ENCODE measurements around the gene PAK3.

The PAK3 gene

DNA sequence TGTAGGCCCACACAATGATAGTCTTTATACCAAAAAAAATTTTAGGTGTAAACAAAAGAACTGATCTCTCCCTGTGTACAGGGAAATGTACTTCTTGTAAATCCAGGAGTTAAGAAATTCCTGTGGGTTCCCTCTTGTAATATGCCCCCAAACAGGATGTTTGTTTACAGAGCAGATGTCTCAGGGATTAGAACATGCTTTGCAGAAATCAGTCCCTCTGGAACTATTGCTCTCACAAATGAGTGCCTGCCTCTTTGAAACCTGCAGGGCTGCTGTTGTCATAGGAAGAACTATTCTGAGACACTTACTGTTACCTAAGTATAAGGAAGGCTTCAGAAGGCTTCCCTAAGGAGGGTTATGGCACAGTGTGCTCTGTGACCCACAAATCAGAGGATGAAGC lies 35.6 kb downstream of the PAK3 start:
- DNase-seq (ENCODE audit: low read depth in 2 of 2): no peak

DNA sequence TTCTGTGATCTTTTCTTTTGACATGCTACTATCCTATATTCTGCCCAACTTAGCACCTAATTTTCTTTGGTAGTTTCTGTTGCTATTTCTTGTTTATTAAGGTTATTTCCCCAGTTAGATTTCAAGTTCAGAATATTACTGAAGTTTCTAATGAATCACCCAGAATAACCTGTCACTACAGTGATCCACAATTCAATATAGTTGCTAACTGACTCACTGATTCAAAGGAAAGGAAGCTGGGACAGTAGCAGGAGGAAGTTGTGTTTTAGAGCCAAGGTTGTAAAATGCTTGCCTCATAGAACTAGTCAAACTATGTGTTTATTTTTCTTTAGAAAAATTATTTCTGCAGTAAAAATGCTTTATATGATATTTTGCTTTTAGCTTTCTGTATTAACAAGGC lies 37.4 kb downstream of the PAK3 start:
- DNase-seq (ENCODE audit: low read depth in 2 of 2): no peak

DNA sequence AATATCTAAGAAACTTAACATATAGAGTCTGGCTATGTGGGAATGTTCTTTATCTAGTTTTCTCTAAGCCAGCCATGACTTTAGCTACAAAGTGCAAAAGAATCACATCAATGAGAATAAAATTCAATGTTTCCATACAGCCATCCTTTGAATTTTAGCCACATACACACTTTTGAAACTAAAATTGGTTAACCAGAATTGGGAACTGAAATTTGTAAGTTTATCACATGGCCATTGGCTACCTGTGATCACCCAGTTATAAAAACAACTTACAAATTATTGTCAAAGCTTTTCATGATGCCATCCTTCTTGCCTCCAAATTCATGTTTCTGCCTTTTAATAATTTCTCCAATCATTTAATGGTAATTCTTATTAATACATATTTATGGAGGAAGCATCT lies 49.9 kb downstream of the PAK3 start:
- DNase-seq (ENCODE audit: low read depth in 2 of 2): no peak

- DNase-seq (ENCODE audit: low read depth in 2 of 2): no peak
These were observed 55.8 kb downstream of the PAK3 start for GRCh38 chrX:111151764-111152163.

GRCh38 chrX:111159232-111159631 lies 63.2 kb downstream of the PAK3 start:
- DNase-seq (ENCODE audit: low read depth in 2 of 2): no peak

DNA sequence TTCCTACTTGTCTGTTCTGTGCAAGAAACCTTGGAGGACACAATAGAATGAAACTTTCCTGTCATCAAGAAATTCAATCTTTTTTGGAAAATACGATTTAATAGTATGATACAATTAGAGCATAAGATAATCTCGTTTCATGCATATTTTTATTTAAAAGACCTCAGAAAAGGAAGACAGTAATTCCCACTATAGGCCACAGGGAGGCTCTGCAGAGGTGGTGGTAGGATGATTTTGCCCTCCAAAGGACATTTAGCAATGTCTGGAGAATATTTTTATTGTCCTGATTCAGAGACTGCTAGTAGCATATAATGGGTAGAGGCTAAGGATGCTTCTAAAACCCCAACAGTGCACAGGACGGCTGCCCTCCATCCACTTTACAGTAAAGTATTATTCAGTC lies 68.7 kb downstream of the PAK3 start:
- no peak for DNase-seq (ENCODE audit: low read depth in 2 of 2)

DNA sequence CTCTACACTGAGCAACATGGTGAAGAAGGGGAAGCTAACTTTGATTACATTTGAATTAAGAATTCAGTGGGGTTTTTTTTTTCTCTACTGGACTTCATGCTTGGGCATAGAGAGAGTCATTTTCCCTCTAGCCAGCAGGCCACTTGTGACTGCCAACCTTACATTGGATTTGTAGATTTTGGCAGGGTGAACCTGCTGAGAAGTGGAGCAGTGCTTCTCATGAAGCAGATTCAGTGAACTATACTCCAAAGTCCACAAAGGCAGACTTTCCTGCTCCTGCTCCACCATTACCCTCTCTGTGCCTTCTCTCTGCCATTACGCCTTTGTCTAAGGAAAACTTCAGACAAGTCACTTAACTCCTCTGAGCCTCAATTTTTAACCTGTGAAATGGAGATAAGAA lies 69.9 kb downstream of the PAK3 start:
- no peak for DNase-seq (ENCODE audit: low read depth in 2 of 2)

DNA sequence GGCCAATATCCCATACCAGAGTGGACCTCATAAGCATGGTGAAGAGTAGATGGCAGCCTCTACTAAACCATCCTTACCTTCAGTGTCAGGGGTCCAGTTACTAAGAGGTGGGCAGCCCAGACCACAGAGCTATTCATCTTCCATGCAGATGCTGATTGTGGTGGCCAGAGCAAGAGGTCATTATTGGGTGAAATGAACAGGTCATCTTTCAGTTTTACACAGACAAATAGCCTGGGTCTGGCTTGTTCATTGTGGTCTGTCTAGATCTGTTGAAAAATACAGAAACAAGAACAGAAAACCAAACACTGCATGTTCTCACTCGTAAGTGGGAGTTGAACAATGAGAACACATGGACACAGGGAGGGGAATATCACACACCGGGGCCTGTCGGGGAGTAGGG lies 71.3 kb downstream of the PAK3 start:
- DNase-seq (ENCODE audit: low read depth in 2 of 2): no peak

DNA sequence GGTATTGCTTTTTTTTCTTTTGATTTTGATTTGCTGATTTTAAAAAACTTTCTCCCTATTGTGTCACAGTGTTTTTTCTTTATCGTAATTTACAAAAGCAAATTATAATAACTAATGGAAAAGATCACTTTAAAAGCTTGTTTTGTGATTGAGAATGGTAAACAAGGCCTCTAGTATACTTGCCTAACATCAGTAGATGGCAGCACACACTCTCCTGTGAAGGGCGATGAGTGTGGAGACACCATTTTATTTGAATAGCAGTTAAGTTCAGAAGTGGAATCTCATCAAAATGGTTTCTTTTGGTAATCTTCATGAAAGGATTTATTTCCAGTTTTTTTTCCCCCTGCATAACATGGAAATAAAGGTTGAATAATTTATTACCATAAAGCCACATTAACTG lies 72.3 kb downstream of the PAK3 start:
- no peak for DNase-seq (ENCODE audit: low read depth in 2 of 2)

DNA sequence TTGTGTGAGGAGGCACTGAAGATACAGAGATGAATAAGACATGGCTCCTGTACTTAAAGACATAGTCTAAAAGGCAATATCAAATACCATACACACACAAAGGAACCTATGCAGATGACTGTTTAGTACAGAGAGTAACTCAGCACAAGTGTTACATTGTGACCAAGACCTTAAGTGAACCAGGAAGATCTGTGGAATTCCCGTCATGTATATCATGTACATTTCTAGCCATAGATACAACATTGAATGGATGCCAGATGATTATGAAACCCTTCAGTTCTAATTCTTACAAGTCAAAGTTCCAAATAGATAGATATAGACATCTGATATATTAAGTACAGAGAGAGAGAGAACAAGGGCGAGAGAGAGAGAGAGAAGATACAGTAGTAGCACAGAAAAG lies 73.2 kb downstream of the PAK3 start:
- DNase-seq (ENCODE audit: low read depth in 2 of 2): no peak

DNA sequence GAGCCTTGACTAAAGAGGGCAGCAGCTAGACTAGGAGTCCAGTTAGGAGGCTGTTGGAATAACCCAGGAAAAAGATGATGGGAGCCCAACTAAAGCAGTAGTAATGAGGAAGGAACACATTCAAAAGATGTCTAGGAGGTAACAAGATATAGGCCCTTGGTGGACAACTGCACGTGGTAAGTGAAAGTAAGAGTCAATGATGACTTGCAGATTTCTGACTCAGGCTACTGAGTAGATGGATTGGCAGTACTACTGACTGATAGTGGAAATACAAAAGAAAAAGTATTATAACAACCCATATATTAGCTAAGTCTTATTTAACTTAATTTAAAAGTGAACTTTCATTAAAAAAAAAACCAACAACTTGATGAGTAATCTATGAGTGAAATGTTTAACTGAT lies 74.0 kb downstream of the PAK3 start:
- DNase-seq (ENCODE audit: low read depth in 2 of 2): no peak

GRCh38 chrX:111180750-111181240 lies 84.8 kb downstream of the PAK3 start:
- no peak for DNase-seq (ENCODE audit: low read depth in 2 of 2)

DNA sequence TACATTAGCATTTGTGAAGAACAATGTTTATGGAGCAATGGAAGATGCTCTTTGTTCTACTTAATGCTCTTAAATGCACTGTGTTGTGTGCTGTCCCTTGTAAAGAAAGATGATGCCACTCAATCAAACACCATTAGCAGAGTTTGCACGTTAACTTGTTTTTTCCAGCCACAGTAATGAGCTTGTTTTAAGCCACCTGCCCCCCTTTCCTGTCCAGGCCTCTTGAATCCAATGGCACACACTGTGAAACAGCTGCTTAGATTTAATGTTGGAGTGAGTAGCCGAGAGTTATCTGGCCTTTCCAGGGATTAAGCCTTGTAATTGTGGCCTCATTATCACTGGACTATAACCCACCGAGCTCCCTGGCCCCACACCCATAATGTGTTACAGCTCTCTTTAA lies 86.0 kb downstream of the PAK3 start:
- DNase-seq (ENCODE audit: low read depth in 2 of 2): no peak

GRCh38 chrX:111182997-111183396 lies 87.0 kb downstream of the PAK3 start:
- DNase-seq (ENCODE audit: low read depth in 2 of 2): no peak

DNA sequence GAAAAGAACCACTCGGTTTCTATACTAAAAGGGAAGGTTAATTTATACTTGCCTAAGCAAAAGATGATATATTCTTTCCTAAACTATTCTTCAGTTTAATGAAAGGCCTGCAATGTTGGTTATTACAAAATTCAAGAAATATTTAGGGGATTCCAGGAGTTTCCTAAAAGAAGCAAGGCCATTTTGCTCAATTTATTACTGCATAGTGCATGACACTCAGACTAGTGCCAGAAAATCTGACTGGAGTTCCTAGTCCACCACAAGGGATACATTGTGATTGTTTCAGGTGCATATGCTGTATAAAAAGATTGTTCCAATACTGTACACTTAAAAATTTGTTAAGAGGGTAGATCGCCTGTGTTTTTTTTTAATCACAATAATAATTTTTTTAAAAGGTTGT lies 95.6 kb downstream of the PAK3 start:
- no peak for DNase-seq (ENCODE audit: low read depth in 2 of 2)

DNA sequence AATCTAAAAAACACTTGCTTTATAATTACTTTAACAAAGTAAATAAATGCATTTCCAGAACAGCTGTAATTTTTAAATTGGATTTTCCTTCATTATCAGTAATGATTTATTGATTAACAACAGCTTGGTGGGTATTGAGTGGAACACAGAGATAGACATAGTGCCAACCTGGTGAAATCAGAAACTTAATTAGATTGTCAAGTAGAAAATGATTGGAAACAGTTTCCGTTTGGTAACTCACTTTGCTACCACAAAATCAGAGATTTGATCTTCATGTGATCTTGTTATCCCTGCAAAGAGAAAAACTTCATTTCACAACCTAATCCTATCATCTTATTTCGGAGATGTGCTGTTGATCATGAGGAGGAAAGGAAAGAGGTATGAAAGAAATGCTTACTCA lies 103.5 kb downstream of the PAK3 start:
- DNase-seq (ENCODE audit: low read depth in 2 of 2): no peak

GRCh38 chrX:111200327-111200726 lies 104.3 kb downstream of the PAK3 start:
- DNase-seq (ENCODE audit: low read depth in 2 of 2): no peak

DNA sequence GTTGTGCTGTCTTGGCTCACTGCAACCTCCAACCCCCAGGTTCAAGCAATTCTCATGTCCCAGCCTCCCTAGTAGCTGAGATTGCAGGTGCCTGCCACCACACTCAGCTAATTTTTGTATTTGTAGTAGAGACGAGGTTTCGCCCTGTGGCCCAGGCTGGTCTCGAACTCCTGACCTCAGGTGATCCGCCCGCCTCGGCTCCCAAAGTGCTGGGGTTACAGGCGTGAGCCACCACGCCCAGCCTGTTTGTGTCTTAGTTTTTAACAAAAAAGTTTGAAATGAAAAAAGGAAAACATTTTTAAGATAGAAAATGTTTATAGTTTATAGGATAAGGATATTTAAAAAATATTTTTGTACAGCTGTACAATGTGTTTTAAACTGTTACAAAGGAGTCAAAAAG lies 111.9 kb downstream of the PAK3 start:
- no peak for DNase-seq (ENCODE audit: low read depth in 2 of 2)

GRCh38 chrX:111216293-111216801 lies 120.4 kb downstream of the PAK3 start:
- DNase-seq (ENCODE audit: low read depth in 2 of 2): no peak

DNA sequence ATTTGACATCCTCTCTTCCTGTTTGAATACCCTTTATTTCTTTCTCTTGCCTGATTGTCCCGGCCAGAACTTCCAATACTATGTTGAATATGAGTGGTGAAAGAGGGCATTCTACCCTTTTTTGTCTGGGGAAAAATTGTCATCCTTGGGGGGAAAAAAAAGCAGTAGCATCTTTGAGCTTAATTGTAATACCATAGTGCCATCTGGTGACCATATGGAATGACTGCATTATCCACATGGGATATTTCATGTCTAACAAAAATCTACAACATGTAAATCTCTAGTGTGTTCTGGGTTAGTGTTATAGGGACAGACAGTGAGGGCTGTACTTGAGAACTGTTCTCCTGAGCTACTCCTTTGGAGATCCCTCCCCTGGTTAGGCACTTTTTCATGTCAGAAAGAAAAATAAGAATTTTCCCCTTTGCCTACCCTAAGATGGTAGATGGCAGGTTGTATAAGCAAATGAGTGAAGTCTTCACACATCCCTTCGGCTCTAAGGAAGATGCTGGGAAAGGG lies 148.3 kb downstream of the PAK3 start:
- no peak for DNase-seq (ENCODE audit: low read depth in 2 of 2)

GRCh38 chrX:111254896-111255693 lies 159.1 kb downstream of the PAK3 start:
- no peak for DNase-seq (ENCODE audit: low read depth in 2 of 2)

DNA sequence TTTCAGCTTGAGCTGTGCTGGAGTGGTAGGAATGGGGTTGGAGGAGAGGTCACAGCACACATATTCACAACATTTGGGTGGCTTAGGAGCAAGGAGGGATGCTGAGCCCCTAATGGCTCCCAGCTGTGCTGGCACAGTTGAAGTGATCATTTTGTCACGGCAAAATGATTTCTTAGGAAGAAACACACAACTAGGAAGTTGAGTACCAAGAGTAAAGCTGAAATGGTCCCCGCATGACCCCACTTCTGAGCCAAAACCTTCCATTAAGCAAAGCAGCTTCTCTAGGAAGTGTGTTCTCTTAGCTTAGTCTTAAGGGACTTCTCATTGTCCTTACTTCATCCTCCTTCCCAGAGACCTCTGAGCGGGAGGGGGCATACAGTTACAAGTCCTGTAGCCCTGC lies 161.7 kb downstream of the PAK3 start:
- no peak for DNase-seq (ENCODE audit: low read depth in 2 of 2)

GRCh38 chrX:111259559-111259958 lies 163.6 kb downstream of the PAK3 start:
- DNase-seq (ENCODE audit: low read depth in 2 of 2): no peak

DNA sequence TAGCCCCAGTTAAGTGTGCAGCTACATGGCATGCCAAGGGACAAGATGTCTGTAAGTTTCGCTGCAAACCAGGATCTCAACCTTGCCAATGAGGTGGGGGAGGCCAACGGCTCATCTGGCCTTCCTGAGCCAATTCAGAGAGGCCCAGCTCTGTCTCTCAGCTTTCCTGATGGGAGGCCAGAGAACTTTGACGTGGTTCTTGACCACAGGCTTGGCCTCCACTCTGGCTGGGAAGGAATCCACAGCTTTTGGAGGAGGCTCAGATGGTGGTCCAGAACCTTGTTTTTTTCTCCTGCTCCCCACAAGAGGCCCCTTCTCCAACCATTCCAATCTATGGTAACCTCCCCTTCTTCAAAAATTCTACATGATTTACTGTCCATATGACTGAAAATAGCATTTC lies 164.5 kb downstream of the PAK3 start:
- DNase-seq (ENCODE audit: low read depth in 2 of 2): no peak

Data from stimulated activated CD8-positive, alpha-beta memory T cell treated with anti-CD3 and anti-CD28 coated beads, Interleukin-7, amount 100 ng/mL, for 4 hours (primary cell).